Measurements from ENCODE around the gene PDIA5. TPM values are rescaled to one million over a fixed set of nuclear protein-coding genes. Genes with fewer than 3 reads are reported as not detected.

The PDIA5 gene
- total RNA-seq, 1 donor from 2014 or later, result 29.3 TPM

DNA sequence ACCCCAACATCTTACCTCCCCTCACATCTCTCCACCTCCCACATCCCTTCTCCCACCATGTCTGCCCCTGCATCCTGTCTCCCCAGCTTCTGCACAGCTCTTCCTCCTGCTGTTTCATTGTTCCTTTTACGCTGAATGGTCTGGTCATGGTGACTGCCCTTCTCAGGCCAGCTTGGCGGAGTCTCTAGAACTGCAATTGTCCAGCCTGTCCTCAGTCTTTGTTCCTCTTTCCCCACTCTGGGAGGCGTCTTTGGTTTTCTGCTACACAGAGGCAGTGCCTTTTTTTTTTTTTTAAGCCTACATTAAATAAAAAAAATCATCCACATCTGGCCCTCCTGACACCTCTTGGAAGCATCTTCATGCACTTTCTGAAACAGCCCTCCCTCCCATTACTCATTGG is 85.9 kb downstream of the PDIA5 start:
- no peak for ATAC-seq
- Histone ChIP-seq H3K27ac (no peak overlapping the region), H3K4me1 (peaks cover 26% of the 10 kb centered on the region), H3K4me3 (no peak overlapping the region), H3K9me3 (no peaks in the 10 kb centered on the region), H3K27me3 (ENCODE audit: low read depth) (no peaks in the 10 kb centered on the region), H3K36me3 (peaks cover 66% of the 10 kb centered on the region)
- TF ChIP-seq, protein P1, sequence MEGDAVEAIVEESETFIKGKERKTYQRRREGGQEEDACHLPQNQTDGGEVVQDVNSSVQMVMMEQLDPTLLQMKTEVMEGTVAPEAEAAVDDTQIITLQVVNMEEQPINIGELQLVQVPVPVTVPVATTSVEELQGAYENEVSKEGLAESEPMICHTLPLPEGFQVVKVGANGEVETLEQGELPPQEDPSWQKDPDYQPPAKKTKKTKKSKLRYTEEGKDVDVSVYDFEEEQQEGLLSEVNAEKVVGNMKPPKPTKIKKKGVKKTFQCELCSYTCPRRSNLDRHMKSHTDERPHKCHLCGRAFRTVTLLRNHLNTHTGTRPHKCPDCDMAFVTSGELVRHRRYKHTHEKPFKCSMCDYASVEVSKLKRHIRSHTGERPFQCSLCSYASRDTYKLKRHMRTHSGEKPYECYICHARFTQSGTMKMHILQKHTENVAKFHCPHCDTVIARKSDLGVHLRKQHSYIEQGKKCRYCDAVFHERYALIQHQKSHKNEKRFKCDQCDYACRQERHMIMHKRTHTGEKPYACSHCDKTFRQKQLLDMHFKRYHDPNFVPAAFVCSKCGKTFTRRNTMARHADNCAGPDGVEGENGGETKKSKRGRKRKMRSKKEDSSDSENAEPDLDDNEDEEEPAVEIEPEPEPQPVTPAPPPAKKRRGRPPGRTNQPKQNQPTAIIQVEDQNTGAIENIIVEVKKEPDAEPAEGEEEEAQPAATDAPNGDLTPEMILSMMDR (IDR thresholded peaks at IDR 0.05), result no peak
- intact Hi-C loops (cut with DNase I), result no loop called here
- no peak for DNase-seq

DNA sequence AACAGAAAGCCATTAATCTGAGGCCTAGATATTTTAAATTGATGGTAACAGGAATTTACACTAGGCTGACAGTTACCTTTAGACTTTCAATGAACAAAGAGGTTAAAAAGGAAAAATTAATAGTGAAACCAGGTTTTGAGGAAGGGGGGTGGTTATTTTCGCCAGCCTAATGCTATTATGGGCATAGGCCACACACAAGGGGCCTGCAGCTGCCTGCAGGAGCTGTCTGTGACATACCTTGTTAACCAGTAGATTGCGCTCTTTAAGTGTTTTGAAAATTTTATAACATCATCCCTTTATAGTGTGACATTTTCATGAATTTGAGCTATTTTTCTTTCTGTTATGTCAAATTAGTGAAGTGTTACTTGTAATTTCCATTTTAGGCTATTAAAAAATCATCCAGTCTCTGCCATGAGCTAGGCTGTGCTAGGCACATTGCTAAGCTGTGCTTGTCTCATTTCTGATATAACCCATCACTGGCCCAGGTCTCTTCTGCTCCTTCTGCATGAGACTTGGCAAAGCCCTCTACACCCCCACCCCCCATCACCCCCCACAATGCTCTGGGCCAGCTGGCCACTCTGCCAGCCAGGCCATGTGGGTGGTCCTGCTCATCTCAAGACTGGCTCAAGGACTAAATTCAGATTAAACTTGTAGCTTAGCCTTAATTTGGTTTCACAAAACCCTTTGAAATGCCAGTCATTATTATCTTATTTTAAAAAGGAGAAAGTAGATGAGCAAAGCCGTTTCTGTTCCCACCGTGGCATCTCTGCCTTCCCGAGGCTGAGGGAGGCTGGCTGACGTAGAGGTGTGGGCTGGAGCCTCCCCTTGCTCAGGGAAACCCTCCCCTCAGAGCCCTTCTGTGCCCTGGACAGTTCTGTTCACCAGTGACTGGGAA is 86.5 kb downstream of the PDIA5 start:
- TF ChIP-seq, protein P1 (IDR thresholded peaks at IDR 0.05), result no peak
- Histone ChIP-seq H3K4me3 (no peak overlapping the region), H3K27ac (no peak overlapping the region), H3K36me3 (peaks cover 65% of the 10 kb centered on the region), H3K9me3 (no peaks in the 10 kb centered on the region), H3K27me3 (ENCODE audit: low read depth) (no peaks in the 10 kb centered on the region), H3K4me1 (peaks cover 27% of the 10 kb centered on the region)
- no peak for ATAC-seq
- intact Hi-C loops (cut with DNase I), result no loop called here
- no peak for DNase-seq

DNA sequence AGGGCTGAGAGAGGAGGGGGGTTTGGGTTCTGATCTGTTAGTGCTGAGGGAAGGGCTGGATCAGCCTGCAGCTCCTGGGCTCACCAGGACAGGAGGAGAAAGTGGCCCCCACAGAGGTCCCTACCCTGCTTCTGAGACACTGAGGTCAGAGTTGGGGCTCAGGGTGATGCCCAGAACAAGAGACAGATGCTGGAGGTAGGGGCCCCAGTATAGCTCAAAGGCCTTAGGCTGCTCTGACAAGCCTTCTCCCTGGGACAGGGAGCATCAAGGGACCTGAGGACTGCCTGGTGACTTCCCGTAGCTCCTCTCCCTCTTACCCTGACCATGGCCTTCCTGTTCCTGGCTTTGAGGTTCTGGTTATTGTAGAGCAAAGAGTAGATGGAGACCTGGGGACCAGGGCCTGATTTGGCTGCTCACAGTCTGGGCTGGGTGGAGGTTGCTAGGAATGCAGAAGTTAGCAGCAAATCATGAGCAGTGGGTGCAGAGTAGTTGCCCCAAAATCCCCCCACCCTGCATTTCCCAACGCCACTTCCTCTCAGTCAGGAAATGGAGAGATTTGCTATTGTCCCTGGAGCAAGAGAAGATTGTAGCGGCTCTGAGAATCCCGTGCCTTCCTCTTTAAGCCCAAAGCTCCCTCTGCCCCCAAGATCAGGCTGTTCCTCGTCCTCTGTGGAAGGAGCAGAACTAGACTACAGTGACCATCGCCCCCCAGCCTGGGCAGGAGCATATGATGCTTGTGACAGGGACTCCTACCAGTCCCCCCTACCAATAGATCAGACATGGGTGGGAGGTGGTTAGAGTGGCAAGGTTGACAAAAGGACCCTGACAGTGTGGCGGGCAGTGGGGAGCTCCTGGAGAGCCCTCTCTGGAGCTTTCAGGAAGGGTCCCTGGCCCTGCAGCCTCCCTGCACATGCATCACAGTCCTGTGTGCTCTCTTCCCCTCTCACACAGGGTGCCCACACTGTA is 87.5 kb downstream of the PDIA5 start:
- intact Hi-C loops (cut with DNase I), result no loop called here
- no peak overlapping the region for H3K27ac ChIP-seq
- H3K27me3 ChIP-seq (ENCODE audit: low read depth), result no peaks in the 10 kb centered on the region
- H3K9me3 ChIP-seq, result no peaks in the 10 kb centered on the region
- ATAC-seq (peak in 1 of 2 donors; percentile 6), DNase-seq (no peak)
- peaks cover 64% of the 10 kb centered on the region for H3K36me3 ChIP-seq
- H3K4me3 ChIP-seq, result no peak overlapping the region
- peaks cover 28% of the 10 kb centered on the region for H3K4me1 ChIP-seq
- TF ChIP-seq, protein P1 (IDR thresholded peaks at IDR 0.05), result no peak

DNA sequence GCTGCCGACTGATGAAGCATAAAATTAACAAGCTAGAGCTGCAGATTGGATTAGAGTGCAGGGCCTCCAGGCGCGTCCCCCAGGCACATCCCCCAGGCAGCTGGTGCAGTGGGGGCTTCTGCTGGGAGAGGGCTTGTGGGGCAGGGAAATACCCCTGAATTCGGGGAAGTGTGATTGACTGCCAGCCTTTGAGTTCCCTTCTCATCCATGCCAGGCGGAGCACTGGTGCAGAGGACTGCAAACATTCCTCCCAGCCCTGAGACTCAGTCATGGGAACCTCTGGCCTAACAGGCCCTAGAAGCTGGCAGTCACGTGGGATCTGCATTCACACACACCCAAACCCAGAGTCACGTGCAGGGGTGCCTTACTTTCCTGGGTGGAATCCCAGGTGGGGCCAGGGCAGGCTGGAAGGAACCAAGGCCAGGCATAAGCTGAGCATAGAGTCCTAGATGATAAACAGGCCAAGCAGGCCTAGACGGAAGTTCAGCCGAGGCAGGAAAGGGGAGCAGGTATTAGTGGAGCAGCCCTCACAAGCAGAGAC is 88.7 kb downstream of the PDIA5 start:
- no peak for DNase-seq

More for the DNA sequence above, 88.7 kb downstream of the PDIA5 start:
- Histone ChIP-seq H3K36me3 (peaks cover 59% of the 10 kb centered on the region), H3K9me3 (no peaks in the 10 kb centered on the region), H3K4me3 (no peak overlapping the region), H3K4me1 (peaks cover 28% of the 10 kb centered on the region), H3K27ac (no peak overlapping the region), H3K27me3 (ENCODE audit: low read depth) (no peaks in the 10 kb centered on the region)
- ATAC-seq, result peak; percentile 22 to 55
- TF ChIP-seq, protein P1 (IDR thresholded peaks at IDR 0.05), result no peak
- intact Hi-C loops (cut with DNase I), result no loop called here
